Liver (tissue), 3 donors: ENCODE data around the gene GNG7.

Source experiments
- EGR1 ChIP-seq, 2 donors: IDR thresholded peaks; 2 replicates each; pipeline ENCODE4 v1.6.1; 2016 to 2018; ENCODE audit warnings: antibody characterized with exemption in 2 of 2, low read depth in 2 of 2
- FOXA2 ChIP-seq: IDR thresholded peaks from 2 replicates; pipeline ENCODE4 v1.6.1; 2016; ENCODE audit warnings: antibody characterized with exemption
- GABPA ChIP-seq, 2 donors: IDR thresholded peaks in 1 of 2; conservative IDR thresholded peaks in 1 of 2; 2 replicates each; pipeline ENCODE4 v1.6.1; 2016; ENCODE audit warnings: antibody characterized with exemption in 2 of 2, mild to moderate bottlenecking in 1 of 2, moderate library complexity in 1 of 2
- JUND ChIP-seq, 2 donors: IDR thresholded peaks; 2 replicates each; pipeline ENCODE4 v1.6.1; 2016; ENCODE audit warnings: antibody characterized with exemption in 2 of 2
- RAD21 ChIP-seq, 2 donors: IDR thresholded peaks; 2 replicates each; pipeline ENCODE4 v1.6.1; 2016; ENCODE audit warnings: antibody characterized with exemption in 2 of 2, mild to moderate bottlenecking in 2 of 2
- REST ChIP-seq: IDR thresholded peaks from 2 replicates; pipeline ENCODE4 v1.6.1; 2016; ENCODE audit warnings: antibody characterized with exemption, mild to moderate bottlenecking
- RXRA ChIP-seq, 2 donors: IDR thresholded peaks; 2 replicates each; pipeline ENCODE4 v1.6.1; 2017 to 2018; ENCODE audit warnings: antibody characterized with exemption in 2 of 2, mild to moderate bottlenecking in 1 of 2
- SP1 ChIP-seq: IDR thresholded peaks from 2 replicates; pipeline ENCODE4 v1.6.1; 2018; ENCODE audit warnings: antibody characterized with exemption, mild to moderate bottlenecking
- TAF1 ChIP-seq: conservative IDR thresholded peaks from 2 replicates; pipeline ENCODE4 v1.6.1; 2016; ENCODE audit warnings: antibody characterized with exemption, mild to moderate bottlenecking
- YY1 ChIP-seq: IDR thresholded peaks from 2 replicates; pipeline ENCODE4 v1.6.1; 2016; ENCODE audit warnings: antibody characterized with exemption, mild to moderate bottlenecking
- ZBTB33 ChIP-seq: IDR thresholded peaks from 2 replicates; pipeline ENCODE4 v1.6.1; 2016; ENCODE audit warnings: antibody characterized with exemption
- TF ChIP-seq, protein P1 (sequence below): fragments of 150-350 bp; IDR thresholded peaks from 2 replicates; pipeline ENCODE4 v1.5.1; 2017; ENCODE audit warnings: improper control_type of control experiment, low read depth, low read length; ENCODE audit not compliant: missing input control
- TF ChIP-seq, protein P2 (sequence below): IDR thresholded peaks from 2 replicates; pipeline ENCODE4 v1.6.1; 2016; ENCODE audit warnings: antibody characterized with exemption
- donor health status: healthy.
- donor health status: healthy.

GRCh38 chr19:2529473-2529918 lies 173.0 kb downstream of the GNG7 start:
- TF ChIP-seq, protein P1, sequence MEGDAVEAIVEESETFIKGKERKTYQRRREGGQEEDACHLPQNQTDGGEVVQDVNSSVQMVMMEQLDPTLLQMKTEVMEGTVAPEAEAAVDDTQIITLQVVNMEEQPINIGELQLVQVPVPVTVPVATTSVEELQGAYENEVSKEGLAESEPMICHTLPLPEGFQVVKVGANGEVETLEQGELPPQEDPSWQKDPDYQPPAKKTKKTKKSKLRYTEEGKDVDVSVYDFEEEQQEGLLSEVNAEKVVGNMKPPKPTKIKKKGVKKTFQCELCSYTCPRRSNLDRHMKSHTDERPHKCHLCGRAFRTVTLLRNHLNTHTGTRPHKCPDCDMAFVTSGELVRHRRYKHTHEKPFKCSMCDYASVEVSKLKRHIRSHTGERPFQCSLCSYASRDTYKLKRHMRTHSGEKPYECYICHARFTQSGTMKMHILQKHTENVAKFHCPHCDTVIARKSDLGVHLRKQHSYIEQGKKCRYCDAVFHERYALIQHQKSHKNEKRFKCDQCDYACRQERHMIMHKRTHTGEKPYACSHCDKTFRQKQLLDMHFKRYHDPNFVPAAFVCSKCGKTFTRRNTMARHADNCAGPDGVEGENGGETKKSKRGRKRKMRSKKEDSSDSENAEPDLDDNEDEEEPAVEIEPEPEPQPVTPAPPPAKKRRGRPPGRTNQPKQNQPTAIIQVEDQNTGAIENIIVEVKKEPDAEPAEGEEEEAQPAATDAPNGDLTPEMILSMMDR: no peak
- TF ChIP-seq, protein P2, sequence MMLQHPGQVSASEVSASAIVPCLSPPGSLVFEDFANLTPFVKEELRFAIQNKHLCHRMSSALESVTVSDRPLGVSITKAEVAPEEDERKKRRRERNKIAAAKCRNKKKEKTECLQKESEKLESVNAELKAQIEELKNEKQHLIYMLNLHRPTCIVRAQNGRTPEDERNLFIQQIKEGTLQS: no peak
- TF ChIP-seq ZBTB33 (no peak), EGR1 (IDR thresholded peaks at IDR 0.05; ENCODE audit: low read depth in 2 of 2) (no peak), TAF1 (no peak), GABPA (IDR thresholded peaks at IDR 0.05 in 1 of 2, conservative IDR thresholded peaks at IDR 0.05 in 1 of 2) (no peak), RXRA (IDR thresholded peaks at IDR 0.05) (peak in 1 of 2 donors; percentile 5), RAD21 (IDR thresholded peaks at IDR 0.05) (no peak), JUND (IDR thresholded peaks at IDR 0.05) (no peak), YY1 (no peak), REST (no peak), FOXA2 (no peak), SP1 (no peak)
